Jurkat, Clone E6-1 (cell line): ENCODE data around the gene WDR59.
A peak's percentile ranks its signal among the peaks of the same experiment; 100 is the strongest.
"Not testable (repeated sequence)": the region's sequence is repeated elsewhere in the genome, so short reads cannot be mapped to it uniquely, and the experiment has no call there.

ENCODE experiments used
- DNase-seq: peaks from one replicate; pipeline ENCODE4 v3.0.0-alpha.2; 2011; ENCODE audit warnings: low read depth, low spot score
- H3K4me3 ChIP-seq: 2 replicates; pipeline ENCODE4 v1.5.1; 2011; ENCODE audit warnings: mild to moderate bottlenecking, low read length, control low read depth, moderate library complexity

Gene WDR59

GRCh38 chr16:74877706-74878105 is 107.2 kb downstream of the WDR59 start:
- DNase-seq: no peak
- H3K4me3 ChIP-seq: no peak overlapping the region

- no peak for DNase-seq
- no peak overlapping the region for H3K4me3 ChIP-seq
These were observed 109.9 kb downstream of the WDR59 start for GRCh38 chr16:74874912-74875546.

DNA sequence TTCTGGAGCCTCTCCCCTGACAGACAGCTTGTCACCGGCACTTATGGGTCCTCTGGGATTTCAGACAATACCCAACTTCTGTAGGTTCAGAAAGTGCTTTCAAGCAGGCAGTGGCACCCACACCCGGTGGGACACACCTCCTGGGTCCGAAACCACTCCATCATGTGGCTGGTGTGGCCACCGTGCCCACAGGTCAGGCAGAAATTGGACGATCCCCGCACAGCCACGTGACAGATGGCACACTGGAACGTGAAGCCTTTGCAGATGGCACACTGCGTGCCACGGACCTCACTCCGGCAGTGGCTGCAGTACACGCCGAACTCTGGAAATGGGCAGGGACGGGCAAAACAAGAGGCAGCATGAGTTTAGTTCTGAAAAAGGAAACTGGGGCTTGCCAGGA is 110.8 kb downstream of the WDR59 start:
- H3K4me3 ChIP-seq: no peak overlapping the region
- no peak for DNase-seq

- no peak overlapping the region for H3K4me3 ChIP-seq
- DNase-seq: no peak
These were observed 112.6 kb downstream of the WDR59 start for GRCh38 chr16:74872302-74872701.

DNA sequence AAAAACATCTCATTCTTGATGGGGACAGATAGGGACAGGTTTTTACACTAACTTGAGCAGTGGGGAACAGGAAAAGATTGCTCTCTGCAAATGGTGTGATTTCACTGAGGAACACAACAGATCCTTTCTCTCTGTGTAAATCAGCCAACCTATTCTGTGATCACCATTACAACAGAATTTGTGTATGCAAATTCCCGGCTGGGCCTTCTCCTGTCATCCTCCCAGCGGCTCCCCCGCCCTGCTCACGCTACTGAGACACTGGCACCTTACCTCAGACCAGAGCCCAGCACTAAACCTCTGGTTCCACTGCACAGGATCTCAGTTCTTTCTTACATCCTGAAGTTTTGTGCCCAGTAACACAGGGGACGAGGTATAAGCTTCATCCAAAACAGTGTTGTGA is 113.3 kb downstream of the WDR59 start:
- DNase-seq: no peak
- no peak overlapping the region for H3K4me3 ChIP-seq

- peak; percentile 67 for DNase-seq
- H3K4me3 ChIP-seq: no peak overlapping the region
These were observed 116.4 kb downstream of the WDR59 start for GRCh38 chr16:74868501-74868900.

DNA sequence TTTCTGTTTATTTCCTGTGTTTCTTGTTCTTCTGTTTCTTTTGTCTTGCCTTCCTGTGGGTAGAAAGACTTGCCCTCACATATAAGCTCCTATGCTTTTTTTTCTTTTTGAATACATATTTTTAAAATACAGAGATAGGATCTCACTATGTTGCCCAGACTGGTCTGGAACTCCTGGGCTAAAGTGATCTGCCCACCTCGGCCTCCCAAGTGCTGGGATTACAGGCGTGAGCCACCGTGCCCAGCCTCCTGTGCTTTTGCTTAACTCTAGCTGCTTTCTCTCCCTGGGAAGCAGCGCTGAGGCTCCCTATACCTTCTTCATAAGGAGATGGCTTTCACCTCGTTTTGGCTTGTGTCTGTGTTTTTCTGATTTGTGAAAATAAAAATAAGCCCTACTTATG is 116.9 kb downstream of the WDR59 start:
- DNase-seq: no peak
- no peak overlapping the region for H3K4me3 ChIP-seq

GRCh38 chr16:74867281-74867849 is 117.6 kb downstream of the WDR59 start:
- DNase-seq: no peak
- no peak overlapping the region for H3K4me3 ChIP-seq

DNA sequence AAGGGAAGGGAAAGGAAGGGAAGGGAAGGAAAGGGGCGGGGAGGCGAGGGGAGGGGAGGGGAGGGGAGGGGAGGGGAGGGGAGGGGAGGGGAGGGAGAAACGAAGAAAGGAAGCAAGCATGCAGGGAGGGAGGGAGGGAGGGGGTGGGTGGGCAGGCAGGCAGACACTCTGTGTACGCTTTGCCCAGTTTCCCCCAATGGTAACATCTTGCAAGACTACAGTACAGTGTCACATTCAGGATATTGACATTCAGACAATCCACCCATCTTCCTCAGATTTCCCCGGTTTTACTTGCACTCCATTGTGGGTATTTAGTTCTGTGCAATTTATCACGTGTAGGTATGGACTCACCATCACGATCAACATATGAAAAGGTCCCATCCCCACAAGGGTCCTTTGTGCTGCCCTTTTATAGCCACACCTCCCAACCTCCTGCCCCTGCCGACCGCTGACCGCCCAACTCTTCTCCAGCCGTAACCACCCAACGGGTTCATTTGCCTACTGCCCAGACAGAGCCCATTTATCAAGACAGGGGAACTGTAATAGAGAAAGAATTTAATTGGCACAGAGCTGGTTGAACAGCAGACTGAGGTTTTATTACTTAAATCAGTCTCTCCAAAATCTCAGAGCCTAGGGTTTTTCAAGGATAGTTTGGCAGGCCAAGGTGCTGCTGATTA is 118.9 kb downstream of the WDR59 start:
- no peak overlapping the region for H3K4me3 ChIP-seq
- DNase-seq: no peak

GRCh38 chr16:74862743-74863244 is 122.1 kb downstream of the WDR59 start:
- no peak overlapping the region for H3K4me3 ChIP-seq
- peak; percentile 46 for DNase-seq

DNA sequence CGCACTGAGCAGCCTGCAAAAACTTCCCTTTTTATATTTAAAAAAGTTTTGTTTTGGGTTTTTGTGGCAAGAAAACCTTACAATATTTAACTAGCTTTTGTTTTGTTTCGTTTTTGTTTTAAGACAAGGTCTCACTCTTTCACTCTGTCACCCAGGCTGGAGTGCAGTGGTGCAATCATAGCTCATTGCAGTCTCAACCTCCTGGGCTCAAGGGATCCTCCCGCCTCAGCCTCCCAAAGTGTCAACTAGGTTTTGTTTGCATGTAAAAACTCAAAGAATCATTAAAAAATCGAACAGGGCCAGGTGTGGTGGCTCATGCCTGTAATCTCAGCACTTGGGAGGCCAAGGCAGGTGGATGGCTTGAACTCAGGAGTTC is 132.4 kb downstream of the WDR59 start:
- no peak for DNase-seq

GRCh38 chr16:74850027-74850426 is 134.9 kb downstream of the WDR59 start:
- no peak overlapping the region for H3K4me3 ChIP-seq
- DNase-seq: no peak

More for the DNA sequence above, 132.4 kb downstream of the WDR59 start:
- H3K4me3 ChIP-seq: no peak overlapping the region

DNA sequence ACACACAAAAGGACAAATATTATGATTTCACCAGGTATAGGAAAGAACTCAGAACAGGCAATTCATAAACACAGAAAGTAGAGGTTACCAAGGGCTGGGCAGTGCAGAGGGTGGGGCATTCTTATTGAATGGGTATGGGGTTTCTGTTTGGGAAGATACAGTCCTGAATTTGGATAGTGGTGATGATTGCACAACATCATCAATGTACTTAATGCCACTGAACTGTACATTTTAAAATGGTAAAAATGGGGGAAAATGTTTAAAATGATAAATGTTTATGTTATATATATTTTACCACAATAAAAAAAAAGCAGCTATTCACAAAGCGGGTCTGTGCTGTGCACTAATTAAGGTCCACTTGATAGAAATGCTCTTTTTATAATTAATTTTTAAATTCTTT is 137.7 kb downstream of the WDR59 start:
- DNase-seq: no peak
- no peak overlapping the region for H3K4me3 ChIP-seq

DNA sequence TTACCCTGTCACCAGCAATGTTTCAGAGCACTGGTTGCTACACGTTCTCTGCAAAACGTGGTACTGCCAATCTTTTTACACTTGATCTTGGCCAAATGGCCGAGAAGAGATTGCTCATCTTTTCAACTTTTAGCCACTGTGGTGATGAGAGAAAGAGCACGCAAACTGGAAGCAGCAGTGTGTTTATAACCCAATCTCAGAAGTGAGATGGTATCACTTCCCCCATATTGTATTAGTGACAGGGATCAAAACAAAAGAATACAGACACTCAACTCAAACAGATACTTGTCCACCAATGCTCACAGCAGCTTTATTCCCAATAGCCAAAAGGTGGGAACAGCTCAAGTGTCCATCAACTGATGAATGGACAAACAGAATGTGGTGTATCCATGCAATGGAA is 138.2 kb downstream of the WDR59 start:
- H3K4me3 ChIP-seq: no peak overlapping the region
- no peak for DNase-seq

- no peak for DNase-seq
- no peak overlapping the region for H3K4me3 ChIP-seq
These were observed 140.6 kb downstream of the WDR59 start for GRCh38 chr16:74844041-74844980.

GRCh38 chr16:74843381-74844035 is 141.4 kb downstream of the WDR59 start:
- not testable (repeated sequence) for DNase-seq

DNA sequence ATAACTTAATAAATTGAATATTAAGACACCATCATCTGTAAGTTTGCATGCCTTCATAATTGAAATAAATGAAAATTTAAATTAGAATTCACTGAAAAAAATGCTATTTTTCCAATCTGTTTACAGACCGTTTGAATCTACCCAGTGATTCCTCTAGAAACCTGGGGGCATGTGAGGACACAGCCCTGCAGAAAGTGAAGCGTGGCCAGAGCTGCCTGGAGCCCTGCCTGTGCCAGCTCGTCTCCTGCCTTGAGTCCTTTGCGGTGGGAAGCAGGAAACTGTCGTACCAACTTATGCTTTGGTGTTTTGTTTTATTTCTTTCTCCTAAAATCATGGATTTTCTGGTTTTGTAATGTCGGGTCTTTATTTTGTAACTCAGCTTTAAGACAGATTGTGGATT is 142.5 kb downstream of the WDR59 start:
- H3K4me3 ChIP-seq: no peak overlapping the region
- no peak for DNase-seq

More at GRCh38 chr16:74843381-74844035, 141.4 kb downstream of the WDR59 start:
- not testable (repeated sequence) for H3K4me3 ChIP-seq

DNA sequence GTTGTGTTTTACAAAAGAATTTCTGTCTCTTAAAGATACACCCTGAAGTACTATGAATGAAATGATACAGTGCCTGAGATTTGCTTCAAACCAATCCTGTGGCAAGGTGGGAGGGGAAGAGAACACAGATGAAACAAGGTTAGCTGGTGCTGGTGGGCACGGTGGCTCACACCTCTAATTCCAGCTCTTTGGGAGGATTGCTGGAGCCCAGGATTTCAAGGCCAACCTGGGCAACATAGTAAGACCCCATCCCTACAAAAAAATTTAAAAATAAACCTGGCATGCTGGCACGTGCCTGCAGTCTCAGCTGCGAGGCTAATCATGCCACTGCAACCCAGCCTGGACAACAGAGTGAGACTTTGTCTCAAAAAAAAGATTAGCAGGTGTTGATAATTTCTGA is 143.0 kb downstream of the WDR59 start:
- H3K4me3 ChIP-seq: no peak overlapping the region
- DNase-seq: no peak

GRCh38 chr16:74841469-74841868 is 143.5 kb downstream of the WDR59 start:
- DNase-seq: no peak
- H3K4me3 ChIP-seq: no peak overlapping the region
